ENCODE results near the gene AP4S1. TPM values are rescaled to one million over a fixed set of nuclear protein-coding genes. Genes with fewer than 3 reads are reported as not detected.

The AP4S1 gene
- total and polyA plus RNA-seq, 2 of the 8 experiments (the other 6 are each of a cell fraction or from before 2014, with no cell fraction given) = 2.8 to 9.9 TPM

- TF ChIP-seq CHD7 (IDR thresholded peaks at IDR 0.05; ENCODE audit: insufficient replicate concordance, low read length) (no peak), POLR2AphosphoS5 (IDR thresholded peaks at IDR 0.05; ENCODE audit: low read depth, low read length) (no peak), GTF2F1 (IDR thresholded peaks at IDR 0.05; ENCODE audit: borderline replicate concordance, low read depth, low read length) (no peak), ASH2L (IDR thresholded peaks at IDR 0.05; ENCODE audit: low read length) (no peak), EGR1 (IDR thresholded peaks at IDR 0.05; ENCODE audit: borderline replicate concordance, low read depth, low read length) (no peak), KDM1A (IDR thresholded peaks at IDR 0.05; ENCODE audit: borderline replicate concordance, low read length) (no peak), BACH1 (IDR thresholded peaks at IDR 0.05; ENCODE audit: low read length) (no peak), KDM5A (IDR thresholded peaks at IDR 0.05; ENCODE audit: low read length) (no peak)
Measured at GRCh38 chr14:31037709-31038221, 12.3 kb downstream of the AP4S1 start (continued).
